ENCODE results near the gene TGFA.

GRCh38 chr2:70583091-70583490, 29.5 kb upstream of the TGFA start:
- no peak for TF ChIP-seq CTCF (IDR thresholded peaks at IDR 0.05)
- no peak for TF ChIP-seq POLR2A (IDR thresholded peaks at IDR 0.05)
